Measurements from ENCODE around the gene PCED1A.

- TF ChIP-seq CTCF (conservative IDR thresholded peaks at IDR 0.05; ENCODE audit: low read length) (no peak), EZH2phosphoT487 (IDR thresholded peaks at IDR 0.05; ENCODE audit: borderline replicate concordance, low read depth, low read length) (no peak)
Observed at GRCh38 chr20:2845607-2846006, 5.2 kb upstream of the PCED1A start.
